Right lobe of liver (tissue), 6 donors: Measurements from ENCODE around the gene YIF1B. TPM values are rescaled to one million over a fixed set of nuclear protein-coding genes. Genes with fewer than 3 reads are reported as not detected.

Experiments used
- ATAC-seq, 4 donors: fragments of 200-7000 bp; cut with Tn5 transposase; one replicate each; pipeline ENCODE4 v1.9.1; 2020; ENCODE audit warnings: mild to moderate bottlenecking in 4 of 4, moderate library complexity in 4 of 4
- DNase-seq, 3 donors: peaks; one replicate each; pipeline ENCODE4 v3.0.0-alpha.2; 2020
- H3K27ac ChIP-seq, 3 donors: fragments of 200-600 bp; one replicate each; pipeline ENCODE4 v1.8.0; 2022
- H3K27me3 ChIP-seq, 2 donors: fragments of 200-600 bp; one replicate each; pipeline ENCODE4 v1.8.0; 2022
- H3K36me3 ChIP-seq, 4 donors: fragments of 200-600 bp; sonication (generic) in 1 of 4; one replicate each; pipeline versions ENCODE4 v1.5.1 to v1.8.0; 2017 to 2022; ENCODE audit warnings: control low read depth in 1 of 4
- H3K4me1 ChIP-seq, 4 donors: fragments of 200-600 bp; sonication (generic) in 1 of 4; one replicate each; pipeline versions ENCODE4 v1.5.1 to v1.8.0; 2017 to 2022; ENCODE audit warnings: control low read depth in 1 of 4
- H3K4me3 ChIP-seq, 3 donors: fragments of 200-600 bp; one replicate each; pipeline ENCODE4 v1.8.0; 2022
- H3K9me3 ChIP-seq, 4 donors: fragments of 200-600 bp; sonication (generic) in 1 of 4; one replicate each; pipeline versions ENCODE4 v1.5.1 to v1.8.0; 2017 to 2022; ENCODE audit warnings: control low read depth in 1 of 4
- CTCF ChIP-seq, 4 donors: fragments of 200-600 bp in 3 of 4; fragments of 450-650 bp in 1 of 4; IDR thresholded peaks; one replicate each; pipeline versions ENCODE4 v1.5.1 to v1.8.0; 2016 to 2022; ENCODE audit warnings: antibody characterized with exemption in 4 of 4, mild to moderate bottlenecking in 2 of 4
- POLR2A ChIP-seq: fragments of 450-650 bp; IDR thresholded peaks from one replicate; pipeline ENCODE4 v1.6.1; 2017; ENCODE audit warnings: antibody characterized with exemption, mild to moderate bottlenecking
- WGBS: methylation state at CpG from one replicate; pipeline ENCODE4 v1.1.6; 2018; ENCODE audit warnings: low coverage, low lambda C conversion rate; ENCODE audit not compliant: insufficient coverage; ENCODE audit errors: missing lambda C conversion rate; 5-methylcytosine and 5-hydroxymethylcytosine counted together
- intact Hi-C, 2 donors: fragments of 100-400 bp; cut with DNase I; formaldehyde crosslinking; loops; one replicate each; pipeline versions ENCODE4 v1.11.2 to v1.14.1; 2022
- total RNA-seq, 6 experiments: library from RNA; depleted of rRNA in 2 of 6; stranded (reverse); fragments of >200 nt in 2 of 6; fragmentation: NEBNext Ultra II Directional in 3 of 6; extraction: Animal tissue kit (Norgen Biotek cat#: 25700) in 3 of 6; gene quantifications; one replicate each; pipeline versions ENCODE4 v1.1.0 to v1.2.4, GENCODE V29; 2016 to 2023
- donor health status: DM: no; HTN: yes; CAD: no.
- donor health status: DM: no; HTN: no; CAD: no.
- donor health status: DM: no; HTN: no; CAD: no.
- donor health status: DM: no; HTN: yes; CAD: no.
- donor health status: DM: no; HTN: yes; CAD: no.

YIF1B gene
- total RNA-seq, 6 experiments from 2014 or later: 26.3 to 69.7 (median 42.0) TPM

GRCh38 chr19:38360839-38361631 lies 45.3 kb upstream of the YIF1B start:
- H3K4me3 ChIP-seq: peak overlapping the region in 2 of 3 donors; percentile 46 to 52
- intact Hi-C loops: no loop called here
- H3K27ac ChIP-seq: no peak overlapping the region
- H3K4me1 ChIP-seq: peaks cover 0 to 9% (median 0%) of the 10 kb centered on the region in 4 donors
- H3K36me3 ChIP-seq: no peaks in the 10 kb centered on the region
- WGBS: 19% methylated on average over 17 of the region's 23 CpGs
- H3K9me3 ChIP-seq: no peaks in the 10 kb centered on the region
- ATAC-seq (peak in 1 of 4 donors; percentile 24), DNase-seq (no peak)
- no peak for TF ChIP-seq CTCF (IDR thresholded peaks at IDR 0.05)
- no peak for TF ChIP-seq POLR2A
- H3K27me3 ChIP-seq: peaks cover 0 to 11% of the 10 kb centered on the region in 2 donors

GRCh38 chr19:38360351-38360750 lies 44.6 kb upstream of the YIF1B start:
- TF ChIP-seq CTCF (IDR thresholded peaks at IDR 0.05): no peak
- TF ChIP-seq POLR2A: no peak
- Histone ChIP-seq H3K4me3 (no peak overlapping the region), H3K36me3 (no peaks in the 10 kb centered on the region), H3K4me1 (peaks cover 0 to 9% (median 0%) of the 10 kb centered on the region in 4 donors), H3K27ac (no peak overlapping the region), H3K27me3 (peaks cover 0 to 11% of the 10 kb centered on the region in 2 donors), H3K9me3 (no peaks in the 10 kb centered on the region)
- ATAC-seq (no peak), DNase-seq (no peak)
- 100% methylated on average over 1 of the region's 9 CpGs for WGBS
- intact Hi-C loops: no loop called here

GRCh38 chr19:38359242-38360021 lies 43.7 kb upstream of the YIF1B start:
- intact Hi-C loops: no loop called here
- 22% methylated on average over 10 of the region's 18 CpGs for WGBS
- H3K4me1 ChIP-seq: peaks cover 0 to 9% (median 0%) of the 10 kb centered on the region in 4 donors
- TF ChIP-seq POLR2A: no peak
- TF ChIP-seq CTCF (IDR thresholded peaks at IDR 0.05): no peak
- H3K4me3 ChIP-seq: no peak overlapping the region
- H3K36me3 ChIP-seq: no peaks in the 10 kb centered on the region
- DNase-seq (no peak), ATAC-seq (no peak)
- H3K27ac ChIP-seq: no peak overlapping the region
- peaks cover 0 to 11% of the 10 kb centered on the region in 2 donors for H3K27me3 ChIP-seq
- H3K9me3 ChIP-seq: no peaks in the 10 kb centered on the region

GRCh38 chr19:38358071-38358470 lies 42.3 kb upstream of the YIF1B start:
- ATAC-seq (no peak), DNase-seq (no peak)
- H3K27me3 ChIP-seq: peaks cover 0 to 10% of the 10 kb centered on the region in 2 donors
- no peaks in the 10 kb centered on the region for H3K9me3 ChIP-seq
- no peak overlapping the region for H3K4me3 ChIP-seq
- H3K36me3 ChIP-seq: no peaks in the 10 kb centered on the region
- TF ChIP-seq CTCF (IDR thresholded peaks at IDR 0.05) (no peak), POLR2A (no peak)
- peaks cover 0 to 9% (median 0%) of the 10 kb centered on the region in 4 donors for H3K4me1 ChIP-seq
- 34% methylated on average over 2 of the region's 5 CpGs for WGBS
- intact Hi-C loops: no loop called here
- no peak overlapping the region for H3K27ac ChIP-seq
